ENCODE results near the gene KRT74.

DNA sequence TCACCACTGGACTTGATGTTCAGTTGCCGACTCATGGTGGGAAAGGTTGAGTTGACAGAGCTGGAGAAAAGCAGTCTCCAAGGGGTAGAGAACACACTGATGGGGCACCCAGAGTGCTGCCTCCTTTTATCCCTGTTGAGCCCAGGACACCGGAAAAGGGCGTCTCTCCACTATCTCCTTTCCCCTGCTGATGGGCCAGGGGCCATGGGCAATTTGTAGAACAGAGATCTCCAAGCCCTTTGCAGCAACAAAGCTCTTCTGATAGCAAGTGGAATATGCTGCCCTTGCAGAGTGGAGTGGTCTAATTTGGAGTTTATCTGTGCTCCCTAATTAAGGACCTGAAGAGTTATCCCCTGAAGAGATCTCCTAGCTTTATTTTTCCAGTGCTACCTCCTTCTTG, at the start of gene KRT74:
- TF ChIP-seq POLR2AphosphoS5 (IDR thresholded peaks at IDR 0.05; ENCODE audit: low read depth, low read length): no peak
- TF ChIP-seq TAF1 (IDR thresholded peaks at IDR 0.05; ENCODE audit: borderline replicate concordance, insufficient read depth, low read length): no peak
- no peak for TF ChIP-seq SIN3A (IDR thresholded peaks at IDR 0.05; ENCODE audit: borderline replicate concordance, insufficient read depth, low read length)
- TF ChIP-seq, protein P1, sequence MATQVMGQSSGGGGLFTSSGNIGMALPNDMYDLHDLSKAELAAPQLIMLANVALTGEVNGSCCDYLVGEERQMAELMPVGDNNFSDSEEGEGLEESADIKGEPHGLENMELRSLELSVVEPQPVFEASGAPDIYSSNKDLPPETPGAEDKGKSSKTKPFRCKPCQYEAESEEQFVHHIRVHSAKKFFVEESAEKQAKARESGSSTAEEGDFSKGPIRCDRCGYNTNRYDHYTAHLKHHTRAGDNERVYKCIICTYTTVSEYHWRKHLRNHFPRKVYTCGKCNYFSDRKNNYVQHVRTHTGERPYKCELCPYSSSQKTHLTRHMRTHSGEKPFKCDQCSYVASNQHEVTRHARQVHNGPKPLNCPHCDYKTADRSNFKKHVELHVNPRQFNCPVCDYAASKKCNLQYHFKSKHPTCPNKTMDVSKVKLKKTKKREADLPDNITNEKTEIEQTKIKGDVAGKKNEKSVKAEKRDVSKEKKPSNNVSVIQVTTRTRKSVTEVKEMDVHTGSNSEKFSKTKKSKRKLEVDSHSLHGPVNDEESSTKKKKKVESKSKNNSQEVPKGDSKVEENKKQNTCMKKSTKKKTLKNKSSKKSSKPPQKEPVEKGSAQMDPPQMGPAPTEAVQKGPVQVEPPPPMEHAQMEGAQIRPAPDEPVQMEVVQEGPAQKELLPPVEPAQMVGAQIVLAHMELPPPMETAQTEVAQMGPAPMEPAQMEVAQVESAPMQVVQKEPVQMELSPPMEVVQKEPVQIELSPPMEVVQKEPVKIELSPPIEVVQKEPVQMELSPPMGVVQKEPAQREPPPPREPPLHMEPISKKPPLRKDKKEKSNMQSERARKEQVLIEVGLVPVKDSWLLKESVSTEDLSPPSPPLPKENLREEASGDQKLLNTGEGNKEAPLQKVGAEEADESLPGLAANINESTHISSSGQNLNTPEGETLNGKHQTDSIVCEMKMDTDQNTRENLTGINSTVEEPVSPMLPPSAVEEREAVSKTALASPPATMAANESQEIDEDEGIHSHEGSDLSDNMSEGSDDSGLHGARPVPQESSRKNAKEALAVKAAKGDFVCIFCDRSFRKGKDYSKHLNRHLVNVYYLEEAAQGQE (IDR thresholded peaks at IDR 0.05; ENCODE audit: insufficient read depth in 1 of 2, low read depth in 2 of 2, low read length in 2 of 2): no peak
- TF ChIP-seq FOXP2 (optimal IDR thresholded peaks at IDR 0.05; ENCODE audit: borderline replicate concordance, extremely low read depth, extremely low read length, insufficient read depth): no peak

Data from PFSK-1 (cell line).